GM13977 (cell line): ENCODE data around the gene XRCC5.
"Not testable (repeated sequence)": the region's sequence is repeated elsewhere in the genome, so short reads cannot be mapped to it uniquely, and the experiment has no call there.

Experiments
- DNase-seq: peaks from one replicate; pipeline ENCODE4 v3.0.0; 2012; ENCODE audit warnings: low spot score
- in situ Hi-C: fragments of 300-500 bp; cut with MboI; formaldehyde crosslinking; loops from one replicate; pipeline ENCODE4 v1.12.0; 2022; ENCODE audit warnings: low sequenced_read_pairs, low pct_unique_long_range_greater_than_20kb, mixed read lengths, inconsistent platforms; ENCODE audit not compliant: unreplicated experiment
- TF ChIP-seq, protein P1 (sequence below): IDR thresholded peaks from 2 replicates; pipeline ENCODE4 v1.5.1; 2012; ENCODE audit warnings: mild to moderate bottlenecking, control low read depth; ENCODE audit not compliant: insufficient read depth; ENCODE audit errors: extremely low read depth, missing control alignments

Gene XRCC5

DNA sequence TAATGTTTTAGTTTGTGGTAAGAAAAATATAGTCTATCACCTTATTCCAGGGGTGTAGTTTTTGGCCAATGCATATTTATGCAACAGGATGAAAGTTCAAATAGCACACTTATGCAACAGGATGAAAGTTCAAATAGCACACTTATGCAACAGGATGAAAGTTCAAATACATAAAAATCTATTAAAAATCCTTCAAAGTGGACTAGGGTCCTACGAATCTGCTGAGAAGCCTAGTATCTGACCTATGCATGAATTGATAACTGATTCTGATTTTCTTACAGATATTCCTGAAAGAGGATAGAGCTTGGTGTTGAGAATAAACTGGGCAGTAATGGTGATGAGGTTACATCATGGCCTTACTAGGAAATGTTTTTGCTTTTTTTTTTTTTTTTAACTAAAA is 30.4 kb upstream of the XRCC5 start:
- no peak for DNase-seq
- in situ Hi-C loops: no loop called here
- TF ChIP-seq, protein P1, sequence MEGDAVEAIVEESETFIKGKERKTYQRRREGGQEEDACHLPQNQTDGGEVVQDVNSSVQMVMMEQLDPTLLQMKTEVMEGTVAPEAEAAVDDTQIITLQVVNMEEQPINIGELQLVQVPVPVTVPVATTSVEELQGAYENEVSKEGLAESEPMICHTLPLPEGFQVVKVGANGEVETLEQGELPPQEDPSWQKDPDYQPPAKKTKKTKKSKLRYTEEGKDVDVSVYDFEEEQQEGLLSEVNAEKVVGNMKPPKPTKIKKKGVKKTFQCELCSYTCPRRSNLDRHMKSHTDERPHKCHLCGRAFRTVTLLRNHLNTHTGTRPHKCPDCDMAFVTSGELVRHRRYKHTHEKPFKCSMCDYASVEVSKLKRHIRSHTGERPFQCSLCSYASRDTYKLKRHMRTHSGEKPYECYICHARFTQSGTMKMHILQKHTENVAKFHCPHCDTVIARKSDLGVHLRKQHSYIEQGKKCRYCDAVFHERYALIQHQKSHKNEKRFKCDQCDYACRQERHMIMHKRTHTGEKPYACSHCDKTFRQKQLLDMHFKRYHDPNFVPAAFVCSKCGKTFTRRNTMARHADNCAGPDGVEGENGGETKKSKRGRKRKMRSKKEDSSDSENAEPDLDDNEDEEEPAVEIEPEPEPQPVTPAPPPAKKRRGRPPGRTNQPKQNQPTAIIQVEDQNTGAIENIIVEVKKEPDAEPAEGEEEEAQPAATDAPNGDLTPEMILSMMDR: no peak

DNA sequence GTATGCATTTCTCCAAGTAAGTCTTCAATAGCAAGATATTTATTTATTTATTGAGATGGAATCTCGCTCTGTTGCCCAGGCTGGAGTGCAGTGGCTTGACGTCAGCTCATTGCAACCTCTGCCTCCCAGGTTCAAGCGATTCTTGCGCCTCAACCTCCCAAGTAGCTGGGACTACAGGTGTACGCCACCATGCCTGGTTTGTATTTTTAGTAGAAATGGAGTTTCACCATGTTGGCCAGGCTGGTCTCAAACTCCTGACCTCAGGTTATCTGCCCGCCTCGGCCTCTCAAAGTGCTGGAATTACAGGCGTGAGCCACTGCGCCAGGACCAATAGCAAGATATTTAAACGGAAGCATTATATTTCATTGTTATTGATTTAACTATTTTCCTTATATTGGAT is 29.1 kb upstream of the XRCC5 start:
- in situ Hi-C loops: not testable (repeated sequence)

DNA sequence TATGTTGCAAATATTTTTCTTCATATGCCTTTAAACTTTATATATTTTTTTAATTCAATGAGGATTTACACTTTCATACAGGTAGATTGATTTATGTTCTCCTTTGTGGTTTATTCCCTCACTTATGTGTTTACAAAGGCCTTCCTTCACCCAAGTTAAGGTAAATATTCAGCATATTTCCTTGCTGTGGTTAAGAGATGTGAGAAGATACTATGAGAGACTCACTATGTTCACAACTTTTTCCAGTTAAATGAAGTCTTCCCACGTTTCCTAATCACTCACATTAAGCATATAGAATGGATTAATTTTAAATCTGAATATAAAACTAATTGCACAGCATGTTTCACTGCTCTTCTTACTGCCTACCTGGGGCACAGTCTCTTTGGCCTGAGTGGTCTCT is 28.1 kb upstream of the XRCC5 start:
- DNase-seq: no peak
- TF ChIP-seq, protein P1: no peak
- in situ Hi-C loops: no loop called here

More for the DNA sequence above, 29.1 kb upstream of the XRCC5 start:
- DNase-seq: not testable (repeated sequence)

DNA sequence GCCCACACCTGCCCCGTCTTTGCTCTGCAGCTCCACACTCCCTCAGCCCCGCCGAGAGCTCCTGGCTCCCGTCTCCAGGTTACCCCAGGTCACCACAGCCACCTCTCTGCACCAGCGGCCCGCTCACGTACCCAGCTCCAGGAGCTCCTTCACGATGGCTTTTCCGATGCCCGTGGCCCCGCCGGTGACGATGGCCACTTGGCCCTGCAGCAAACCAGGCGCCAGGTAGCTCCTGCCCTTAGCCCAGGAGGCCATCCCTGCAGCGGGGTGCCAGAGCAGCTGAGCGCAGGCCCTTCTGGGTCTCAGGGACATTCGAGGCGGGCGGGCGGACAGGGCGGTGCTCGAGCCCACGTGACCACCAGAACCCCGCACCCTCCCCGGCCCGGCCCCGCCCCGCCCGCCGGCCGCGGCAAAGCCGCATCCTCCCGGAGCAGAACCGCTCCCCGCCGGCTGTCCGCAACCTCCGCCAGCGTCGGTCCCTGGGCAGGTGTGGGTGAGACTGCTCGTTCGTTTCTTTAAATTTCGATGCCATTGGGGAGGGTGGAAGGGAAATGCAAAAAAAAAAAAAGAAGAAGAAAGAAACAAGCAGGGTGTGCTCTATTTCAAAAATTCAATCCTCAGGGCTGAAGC is 27.5 kb upstream of the XRCC5 start, which contains the start of the genes PECR and TMEM169:
PECR (minus strand) TSS at position 323 of the 630 bp plus-strand sequence; CDS start at position 255, 68 bp downstream.
TMEM169 (plus strand) TSS at position 433 of the 630 bp plus-strand sequence. CDS start 14,045 bp downstream, outside the sequence.
- in situ Hi-C loops: no loop called here
- TF ChIP-seq, protein P1: no peak
- DNase-seq: peak; percentile 90

DNA sequence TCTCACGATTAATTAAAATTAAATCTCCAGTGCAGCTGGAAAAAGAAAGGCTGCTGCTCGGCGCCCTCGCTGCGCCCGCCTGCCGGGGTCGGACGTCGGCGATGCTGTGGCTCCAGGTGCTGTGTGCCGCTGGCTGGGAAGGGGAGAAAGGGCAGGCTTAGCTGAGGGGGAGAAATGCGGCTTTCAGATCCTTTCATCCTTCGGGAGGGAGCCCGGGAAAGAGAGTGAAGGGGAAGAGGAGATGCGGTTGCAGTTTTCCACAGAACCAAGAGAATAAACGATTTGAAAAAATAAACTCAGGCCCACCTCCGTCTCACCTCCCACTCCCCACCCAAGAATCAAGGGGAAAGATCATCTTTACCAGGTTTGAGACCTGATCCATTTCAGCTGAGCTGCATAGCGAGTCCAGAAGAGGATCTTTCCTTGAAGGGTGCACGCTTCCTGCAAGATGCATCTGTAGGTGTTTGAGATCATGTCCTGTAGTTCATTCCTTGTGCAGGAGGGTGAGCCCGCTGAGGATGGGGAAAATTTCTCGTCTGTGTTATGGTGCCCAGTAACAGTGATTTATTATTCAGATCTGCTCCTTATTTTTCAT is 26.9 kb upstream of the XRCC5 start:
- in situ Hi-C loops: no loop called here
- no peak for DNase-seq
- TF ChIP-seq, protein P1: no peak

DNA sequence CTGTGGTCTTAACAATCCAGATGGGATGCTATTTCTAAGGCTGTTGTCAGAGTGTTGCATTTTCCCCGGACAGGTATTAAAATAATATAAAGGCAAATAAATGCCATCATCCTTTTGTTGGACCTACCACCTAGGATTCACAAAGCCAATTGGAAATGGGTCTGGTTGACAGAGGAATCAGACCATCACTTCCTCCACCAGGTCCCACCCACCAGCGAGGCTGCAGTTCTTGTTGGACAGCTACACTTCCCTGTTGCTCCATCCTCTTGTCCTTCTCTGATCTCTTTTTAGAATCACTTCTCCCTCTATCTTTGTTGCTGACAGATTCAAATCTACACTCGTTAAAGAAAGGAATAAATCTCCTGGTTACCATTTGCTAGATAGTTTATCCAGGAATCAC is 26.3 kb upstream of the XRCC5 start:
- no peak for DNase-seq
- TF ChIP-seq, protein P1: no peak
- in situ Hi-C loops: no loop called here

DNA sequence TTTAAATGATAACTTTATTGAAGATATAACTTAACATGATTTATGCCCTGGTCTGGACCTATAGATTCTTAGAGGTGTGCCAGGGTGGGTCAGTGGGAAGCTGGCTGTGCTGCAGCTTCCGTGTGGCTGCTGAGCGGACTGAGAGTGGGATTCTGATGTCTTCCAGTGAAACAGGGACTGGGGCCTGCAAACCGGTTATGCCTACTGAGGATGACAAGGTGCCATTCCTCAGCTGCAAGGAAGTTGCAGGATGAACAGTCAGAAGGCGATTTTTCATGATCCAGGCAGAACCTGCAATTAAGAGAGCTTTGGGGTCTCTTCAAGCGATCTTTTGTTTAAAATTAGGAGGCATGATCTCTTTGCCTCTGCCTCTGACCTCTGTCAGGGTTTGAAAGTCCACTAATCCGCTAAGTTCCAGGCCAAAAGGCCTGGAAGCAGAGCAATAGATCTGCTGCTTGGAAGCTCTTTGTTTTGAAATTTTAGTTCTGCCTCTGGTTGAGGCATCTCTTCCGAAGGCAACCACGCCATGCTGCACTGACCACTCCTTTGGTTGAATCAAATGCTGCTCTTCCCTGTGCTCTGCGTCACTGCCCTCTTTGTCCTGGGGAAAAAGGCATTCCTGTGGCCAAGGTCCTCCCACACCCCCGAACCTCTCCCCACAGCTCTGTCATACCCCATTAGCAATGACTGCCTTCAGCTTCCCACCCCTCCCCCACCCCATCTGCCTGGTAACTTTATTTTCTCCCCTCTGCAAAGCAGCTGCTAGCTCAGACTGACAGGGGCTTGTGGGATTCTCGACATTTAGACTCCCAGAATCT is 25.5 kb upstream of the XRCC5 start:
- no peak for DNase-seq
- TF ChIP-seq, protein P1: no peak
- in situ Hi-C loops: no loop called here
